ENCODE measurements around the gene FSIP2. TPM values are rescaled to one million over a fixed set of nuclear protein-coding genes. Genes with fewer than 3 reads are reported as not detected.

Gene FSIP2
- total RNA-seq, 1 experiment from 2014 or later: 0.10 TPM

DNA sequence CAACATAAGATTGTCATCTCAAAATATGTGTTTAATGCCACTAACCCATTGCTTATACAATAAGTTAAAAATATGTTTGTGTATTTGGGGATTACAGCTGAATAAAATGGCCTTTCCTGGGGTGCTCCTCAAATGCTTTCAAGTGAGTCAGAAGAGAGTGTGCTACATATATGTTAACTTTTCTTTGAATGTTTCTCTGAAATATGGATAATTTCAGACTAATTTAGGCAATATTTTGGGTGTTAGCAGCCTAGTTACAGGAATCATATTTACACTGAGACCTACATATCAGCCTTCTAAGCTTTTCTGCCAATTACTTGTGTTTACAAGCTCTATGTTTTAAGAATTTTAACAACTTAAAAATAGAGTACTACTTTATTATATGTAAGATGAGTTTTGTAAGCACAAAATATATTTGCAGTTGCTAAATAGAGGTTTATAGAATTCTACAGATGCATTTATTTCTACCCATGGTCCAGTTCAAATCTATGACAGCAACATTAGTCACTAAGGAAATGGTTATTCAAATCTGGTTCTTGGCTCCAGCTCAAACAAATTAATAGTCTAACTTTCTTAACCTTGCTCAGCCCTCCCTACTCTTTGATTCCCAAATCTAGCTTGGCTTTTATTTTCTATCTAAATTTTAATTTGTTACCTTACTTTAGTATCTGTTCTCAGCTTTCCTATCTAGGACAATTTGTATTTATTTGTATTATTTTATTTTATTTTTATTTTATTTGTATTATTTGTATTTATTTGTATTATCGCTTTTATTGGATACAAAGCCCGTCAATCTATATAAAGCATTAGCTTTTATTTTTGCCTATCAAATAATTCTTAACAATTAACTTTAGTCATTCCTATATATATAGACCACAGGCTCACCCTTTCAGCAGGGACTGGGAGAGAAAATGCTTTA lies 48.9 kb downstream of the FSIP2 start:
- H3K27ac ChIP-seq: no peak overlapping the region
- no peaks in the 10 kb centered on the region for H3K4me1 ChIP-seq
- no peaks in the 10 kb centered on the region for H3K9me3 ChIP-seq (replicated peaks)
- no peak for DNase-seq
- no peak overlapping the region for H3K4me3 ChIP-seq
- no peaks in the 10 kb centered on the region for H3K27me3 ChIP-seq
- 0 out of 2 replicates have a peak, but pooled peaks cover 2% of the 10 kb centered on the region for H3K36me3 ChIP-seq

DNA sequence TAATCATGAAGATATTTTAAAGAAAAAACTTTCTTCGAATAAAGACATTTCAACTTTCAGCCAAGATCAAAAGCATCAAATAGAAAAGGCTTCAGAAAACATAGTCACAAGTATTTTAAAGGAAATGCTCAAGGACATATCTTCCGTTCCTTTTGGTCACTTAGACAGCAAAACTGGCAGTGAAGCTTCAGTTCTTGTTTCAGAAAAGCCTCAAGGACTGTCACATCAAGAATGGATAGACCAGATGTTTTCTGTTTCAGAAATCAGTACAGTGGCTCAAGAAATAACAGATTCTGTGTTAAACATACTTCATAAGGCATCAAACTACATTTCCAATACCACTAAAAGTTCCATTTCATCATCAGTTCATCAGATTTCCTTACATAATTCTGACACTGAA lies 51.8 kb downstream of the FSIP2 start:
- no peaks in the 10 kb centered on the region for H3K27me3 ChIP-seq
- H3K27ac ChIP-seq: no peak overlapping the region
- H3K9me3 ChIP-seq (replicated peaks): no peaks in the 10 kb centered on the region
- no peak for DNase-seq
- 0 out of 2 replicates have a peak, but pooled peaks cover 2% of the 10 kb centered on the region for H3K36me3 ChIP-seq
- H3K4me3 ChIP-seq: no peak overlapping the region
- no peaks in the 10 kb centered on the region for H3K4me1 ChIP-seq

- Histone ChIP-seq H3K27me3 (no peaks in the 10 kb centered on the region), H3K9me3 (replicated peaks) (no peaks in the 10 kb centered on the region), H3K4me1 (no peaks in the 10 kb centered on the region), H3K36me3 (0 out of 2 replicates have a peak, but pooled peaks cover 2% of the 10 kb centered on the region), H3K27ac (no peak overlapping the region), H3K4me3 (no peak overlapping the region)
- DNase-seq: no peak
Measured at GRCh38 chr2:185793532-185794345, 55.1 kb downstream of the FSIP2 start.

DNA sequence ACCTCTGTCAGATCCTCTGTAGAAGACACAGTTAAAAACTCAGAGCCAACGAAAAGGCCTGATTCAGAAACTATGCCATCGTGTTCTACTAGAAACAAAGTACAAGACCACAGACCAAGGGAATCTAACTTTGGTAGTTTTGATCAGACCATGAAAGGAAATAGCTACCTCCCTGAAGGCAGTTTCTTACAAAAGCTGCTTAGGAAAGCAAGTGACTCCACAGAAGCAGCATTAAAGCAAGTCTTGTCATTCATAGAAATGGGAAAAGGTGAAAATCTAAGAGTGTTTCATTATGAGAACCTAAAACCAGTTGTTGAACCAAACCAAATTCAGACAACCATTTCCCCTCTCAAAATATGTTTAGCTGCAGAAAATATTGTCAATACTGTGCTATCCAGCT lies 58.2 kb downstream of the FSIP2 start:
- no peak for DNase-seq
- Histone ChIP-seq H3K4me3 (no peak overlapping the region), H3K27ac (no peak overlapping the region), H3K36me3 (no peaks in the 10 kb centered on the region), H3K4me1 (no peaks in the 10 kb centered on the region), H3K9me3 (replicated peaks) (no peaks in the 10 kb centered on the region), H3K27me3 (no peaks in the 10 kb centered on the region)

GRCh38 chr2:185802926-185803325 lies 64.3 kb downstream of the FSIP2 start:
- H3K27ac ChIP-seq: no peak overlapping the region
- no peak for DNase-seq
- H3K4me1 ChIP-seq: peaks cover 3% of the 10 kb centered on the region; the same call in 1 of the 2 replicates

DNA sequence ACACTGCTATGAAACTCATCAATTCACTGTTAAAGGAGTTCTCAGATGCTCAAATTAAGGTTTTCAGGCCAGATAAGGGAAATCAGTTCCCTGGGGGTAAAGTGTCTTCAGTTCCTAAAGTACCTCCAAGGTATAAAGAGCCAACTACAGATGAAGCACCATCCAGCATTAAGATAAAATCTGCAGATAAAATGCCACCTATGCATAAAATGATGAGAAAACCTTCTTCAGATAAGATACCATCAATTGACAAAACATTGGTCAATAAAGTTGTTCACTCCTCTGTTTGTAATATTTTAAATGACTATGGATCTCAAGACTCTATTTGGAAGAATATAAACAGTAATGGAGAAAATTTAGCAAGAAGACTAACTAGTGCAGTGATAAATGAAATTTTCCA lies 68.2 kb downstream of the FSIP2 start:
- Histone ChIP-seq H3K27ac (no peak overlapping the region), H3K9me3 (replicated peaks) (no peaks in the 10 kb centered on the region), H3K4me1 (peaks cover 3% of the 10 kb centered on the region; the same call in 1 of the 2 replicates), H3K27me3 (no peaks in the 10 kb centered on the region), H3K36me3 (no peaks in the 10 kb centered on the region), H3K4me3 (no peak overlapping the region)
- no peak for DNase-seq

More at GRCh38 chr2:185802926-185803325, 64.3 kb downstream of the FSIP2 start:
- H3K9me3 ChIP-seq (replicated peaks): no peaks in the 10 kb centered on the region
- H3K36me3 ChIP-seq: no peaks in the 10 kb centered on the region
- no peak overlapping the region for H3K4me3 ChIP-seq
- no peaks in the 10 kb centered on the region for H3K27me3 ChIP-seq

DNA sequence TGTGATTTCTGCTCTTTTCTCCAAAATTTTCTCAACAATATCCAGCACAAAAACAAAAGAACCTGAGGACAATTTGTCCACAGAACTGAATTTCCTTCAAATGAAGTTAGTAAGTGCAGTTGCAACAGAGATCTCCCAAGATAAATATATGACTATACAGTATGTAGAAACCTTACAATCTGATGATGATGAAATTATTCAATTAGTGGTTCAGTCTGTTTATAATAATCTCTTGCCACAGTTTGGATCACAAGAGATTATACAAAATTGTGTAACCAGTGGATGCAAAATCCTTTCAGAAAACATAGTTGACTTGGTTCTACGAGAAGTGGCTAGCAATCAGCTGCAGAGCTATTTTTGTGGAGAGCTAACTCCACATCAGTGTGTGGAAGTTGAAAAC lies 68.7 kb downstream of the FSIP2 start:
- DNase-seq: no peak
- no peak overlapping the region for H3K27ac ChIP-seq
- H3K4me3 ChIP-seq: no peak overlapping the region
- no peaks in the 10 kb centered on the region for H3K36me3 ChIP-seq
- H3K4me1 ChIP-seq: peaks cover 3% of the 10 kb centered on the region; the same call in 1 of the 2 replicates
- no peaks in the 10 kb centered on the region for H3K27me3 ChIP-seq
- H3K9me3 ChIP-seq (replicated peaks): no peaks in the 10 kb centered on the region

DNA sequence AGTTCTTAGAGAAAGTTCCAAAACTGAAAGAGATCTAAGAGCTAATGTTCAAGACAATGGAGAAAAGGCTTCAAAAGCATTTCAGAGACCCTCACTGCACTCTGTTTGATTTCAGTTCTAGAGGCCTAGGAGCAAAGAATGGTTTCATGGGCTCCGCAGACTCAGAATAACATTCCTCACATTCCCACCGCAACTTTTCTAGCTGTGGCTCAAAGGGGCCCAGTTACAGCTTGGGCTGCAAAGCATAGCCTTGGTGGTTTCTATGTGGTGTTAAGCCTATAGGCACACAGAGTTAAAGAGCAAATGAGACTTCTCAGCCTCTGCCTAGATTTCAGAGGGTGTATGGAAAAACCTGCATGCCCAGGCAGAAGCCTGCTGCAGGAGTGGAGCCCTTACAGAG lies 73.0 kb downstream of the FSIP2 start:
- H3K9me3 ChIP-seq (replicated peaks): 0 out of 2 replicates have a peak, but pooled peaks cover 7% of the 10 kb centered on the region
- no peaks in the 10 kb centered on the region for H3K27me3 ChIP-seq
- H3K27ac ChIP-seq: no peak overlapping the region
- no peaks in the 10 kb centered on the region for H3K36me3 ChIP-seq
- H3K4me1 ChIP-seq: no peaks in the 10 kb centered on the region
- no peak overlapping the region for H3K4me3 ChIP-seq
- no peak for DNase-seq

DNA sequence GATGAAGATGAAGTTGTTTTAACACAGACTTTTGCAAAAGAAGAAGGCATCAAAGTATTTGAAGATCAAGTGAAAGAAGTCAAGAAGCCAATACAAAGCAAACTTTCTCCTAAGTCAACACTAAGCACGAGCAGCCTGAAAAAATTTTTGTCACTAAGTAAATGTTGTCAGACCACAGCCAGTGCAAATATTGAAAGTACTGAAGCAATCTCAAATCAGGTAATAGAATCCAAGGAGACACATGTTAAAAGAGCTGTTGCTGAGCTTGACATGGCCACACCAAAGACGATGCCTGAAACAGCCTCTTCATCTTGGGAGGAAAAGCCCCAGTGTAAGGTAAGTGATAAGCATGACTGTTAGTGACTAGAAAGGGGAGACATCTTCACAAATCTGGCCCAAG lies 75.1 kb downstream of the FSIP2 start:
- Histone ChIP-seq H3K4me1 (no peaks in the 10 kb centered on the region), H3K36me3 (no peaks in the 10 kb centered on the region), H3K27me3 (no peaks in the 10 kb centered on the region), H3K4me3 (no peak overlapping the region), H3K27ac (no peak overlapping the region), H3K9me3 (replicated peaks) (peaks cover 18% of the 10 kb centered on the region; the same call in 1 of the 2 replicates)
- DNase-seq: no peak

GRCh38 chr2:185817991-185818390 lies 79.4 kb downstream of the FSIP2 start:
- no peak overlapping the region for H3K27ac ChIP-seq
- no peak overlapping the region for H3K4me3 ChIP-seq
- peaks cover 20% of the 10 kb centered on the region; the same call in 1 of the 2 replicates for H3K9me3 ChIP-seq (replicated peaks)
- no peak for DNase-seq
- H3K36me3 ChIP-seq: no peaks in the 10 kb centered on the region
- no peaks in the 10 kb centered on the region for H3K4me1 ChIP-seq
- no peaks in the 10 kb centered on the region for H3K27me3 ChIP-seq

DNA sequence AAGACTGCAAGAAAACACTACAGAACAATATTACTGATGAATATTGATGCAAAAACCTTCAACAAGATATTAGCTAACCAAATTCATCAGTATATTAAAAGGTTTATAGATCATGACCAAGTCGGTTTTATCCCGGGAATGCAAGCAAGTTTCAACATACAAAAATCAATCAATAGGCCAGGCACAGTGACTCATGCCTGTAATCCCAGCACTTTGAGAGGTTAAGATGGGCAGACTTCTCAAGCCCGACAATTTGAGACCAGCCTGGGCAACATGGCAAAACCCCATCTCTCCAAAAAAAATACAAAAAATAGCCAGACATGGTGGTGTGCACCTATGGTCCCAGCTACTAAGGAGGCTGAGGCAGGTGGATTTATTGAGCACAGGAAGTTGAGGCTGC lies 82.9 kb downstream of the FSIP2 start:
- no peak overlapping the region for H3K4me3 ChIP-seq
- no peaks in the 10 kb centered on the region for H3K4me1 ChIP-seq
- no peaks in the 10 kb centered on the region for H3K27me3 ChIP-seq
- H3K36me3 ChIP-seq: no peaks in the 10 kb centered on the region
- peaks cover 13% of the 10 kb centered on the region; the same call in 1 of the 2 replicates for H3K9me3 ChIP-seq (replicated peaks)
- DNase-seq: no peak
- no peak overlapping the region for H3K27ac ChIP-seq

GRCh38 chr2:185823773-185824172 lies 85.2 kb downstream of the FSIP2 start:
- H3K36me3 ChIP-seq: no peaks in the 10 kb centered on the region
- DNase-seq: no peak
- H3K27me3 ChIP-seq: no peaks in the 10 kb centered on the region
- no peak overlapping the region for H3K27ac ChIP-seq
- H3K4me3 ChIP-seq: no peak overlapping the region
- peaks cover 1% of the 10 kb centered on the region; the same call in 1 of the 2 replicates for H3K9me3 ChIP-seq (replicated peaks)
- no peaks in the 10 kb centered on the region for H3K4me1 ChIP-seq

GRCh38 chr2:185825557-185825956 lies 87.0 kb downstream of the FSIP2 start:
- no peak overlapping the region for H3K4me3 ChIP-seq
- no peaks in the 10 kb centered on the region for H3K4me1 ChIP-seq
- no peak for DNase-seq

GRCh38 chr2:185828326-185828725 lies 89.7 kb downstream of the FSIP2 start:
- Histone ChIP-seq H3K27ac (no peak overlapping the region), H3K4me1 (no peaks in the 10 kb centered on the region), H3K4me3 (no peak overlapping the region)

More at GRCh38 chr2:185825557-185825956, 87.0 kb downstream of the FSIP2 start:
- Histone ChIP-seq H3K36me3 (no peaks in the 10 kb centered on the region), H3K27ac (no peak overlapping the region), H3K9me3 (replicated peaks) (no peaks in the 10 kb centered on the region), H3K27me3 (no peaks in the 10 kb centered on the region)

GRCh38 chr2:185833864-185834263 lies 95.3 kb downstream of the FSIP2 start:
- H3K27ac ChIP-seq: no peak overlapping the region
- no peak for DNase-seq

More at GRCh38 chr2:185828326-185828725, 89.7 kb downstream of the FSIP2 start:
- no peaks in the 10 kb centered on the region for H3K36me3 ChIP-seq
- no peaks in the 10 kb centered on the region for H3K9me3 ChIP-seq (replicated peaks)
- no peaks in the 10 kb centered on the region for H3K27me3 ChIP-seq
- no peak for DNase-seq

More at GRCh38 chr2:185833864-185834263, 95.3 kb downstream of the FSIP2 start:
- no peaks in the 10 kb centered on the region for H3K27me3 ChIP-seq
- no peaks in the 10 kb centered on the region for H3K36me3 ChIP-seq
- H3K4me3 ChIP-seq: no peak overlapping the region
- no peaks in the 10 kb centered on the region for H3K4me1 ChIP-seq
- H3K9me3 ChIP-seq (replicated peaks): peaks cover 9% of the 10 kb centered on the region
